CD4-positive, alpha-beta T cell treated with Interleukin-17A for 4 hours (primary cell): Measurements from ENCODE around the gene CIC.
A peak's percentile ranks its signal among the peaks of the same experiment; 100 is the strongest.

Experiments used
- DNase-seq: peaks from one replicate; pipeline ENCODE4 v3.0.0-alpha.2; 2020; ENCODE audit warnings: mixed read lengths

Gene CIC

DNA sequence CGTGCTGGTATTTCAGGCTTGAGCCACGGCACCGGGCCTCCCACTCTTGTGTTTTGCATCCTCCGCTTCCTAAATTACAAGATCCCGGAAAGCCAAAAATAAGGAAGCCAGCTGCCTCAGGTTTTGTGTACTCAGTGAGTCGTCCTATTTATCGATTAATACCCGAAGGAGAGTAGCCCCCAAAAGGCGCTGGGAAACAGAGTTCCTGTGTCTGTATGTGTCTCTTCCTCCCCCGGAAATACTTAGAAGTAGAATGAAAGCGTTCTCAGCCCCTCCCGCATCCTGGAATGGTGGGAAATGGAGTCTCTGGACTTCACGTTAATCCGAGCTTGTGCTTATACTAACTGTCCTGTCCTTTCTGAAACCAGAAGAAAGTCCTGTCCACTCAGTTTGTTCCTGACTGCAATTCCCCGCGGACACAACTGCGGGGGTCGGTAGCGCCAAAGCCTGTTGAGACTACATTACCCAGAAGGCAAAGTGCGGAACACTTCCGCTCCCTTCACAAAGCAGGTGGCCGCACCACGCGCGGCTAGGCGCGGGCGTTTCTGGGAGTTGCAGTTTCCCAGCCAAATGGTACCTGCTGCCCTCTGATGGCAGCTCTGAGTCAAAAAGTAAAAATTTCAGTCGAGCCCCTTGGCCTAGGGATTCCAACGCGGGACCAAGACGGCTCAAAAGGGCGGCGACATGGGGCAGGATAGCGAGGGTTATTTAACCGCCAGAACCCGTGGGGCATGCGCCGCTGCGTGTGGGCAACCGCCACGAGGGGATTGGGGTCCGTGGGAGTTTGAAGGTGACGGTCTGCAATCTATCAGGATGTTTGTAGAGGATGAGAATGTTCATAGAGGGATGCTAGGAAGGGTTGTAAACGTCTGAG, 24.5 kb upstream of the CIC start:
- peak; percentile 91 for DNase-seq

DNA sequence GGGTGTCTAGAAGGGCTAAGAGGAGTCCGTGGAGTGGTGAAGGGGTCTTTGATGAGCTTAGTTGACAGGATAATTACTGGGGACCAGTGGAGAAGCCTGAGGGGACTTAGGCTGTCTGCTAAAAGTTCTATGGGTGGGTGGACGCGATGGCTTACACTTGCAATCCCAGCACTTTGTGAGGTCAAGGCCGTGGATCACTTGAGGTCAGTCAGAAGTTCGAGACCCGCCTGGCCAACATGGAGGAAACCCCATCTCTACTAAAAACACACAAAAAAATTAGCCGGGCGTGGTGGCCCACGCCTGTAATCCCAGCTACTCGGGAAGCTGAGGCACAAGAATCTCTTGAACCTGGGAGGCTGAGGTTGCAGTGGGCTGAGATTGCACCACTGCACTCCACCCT, 23.8 kb upstream of the CIC start:
- DNase-seq: no peak

DNA sequence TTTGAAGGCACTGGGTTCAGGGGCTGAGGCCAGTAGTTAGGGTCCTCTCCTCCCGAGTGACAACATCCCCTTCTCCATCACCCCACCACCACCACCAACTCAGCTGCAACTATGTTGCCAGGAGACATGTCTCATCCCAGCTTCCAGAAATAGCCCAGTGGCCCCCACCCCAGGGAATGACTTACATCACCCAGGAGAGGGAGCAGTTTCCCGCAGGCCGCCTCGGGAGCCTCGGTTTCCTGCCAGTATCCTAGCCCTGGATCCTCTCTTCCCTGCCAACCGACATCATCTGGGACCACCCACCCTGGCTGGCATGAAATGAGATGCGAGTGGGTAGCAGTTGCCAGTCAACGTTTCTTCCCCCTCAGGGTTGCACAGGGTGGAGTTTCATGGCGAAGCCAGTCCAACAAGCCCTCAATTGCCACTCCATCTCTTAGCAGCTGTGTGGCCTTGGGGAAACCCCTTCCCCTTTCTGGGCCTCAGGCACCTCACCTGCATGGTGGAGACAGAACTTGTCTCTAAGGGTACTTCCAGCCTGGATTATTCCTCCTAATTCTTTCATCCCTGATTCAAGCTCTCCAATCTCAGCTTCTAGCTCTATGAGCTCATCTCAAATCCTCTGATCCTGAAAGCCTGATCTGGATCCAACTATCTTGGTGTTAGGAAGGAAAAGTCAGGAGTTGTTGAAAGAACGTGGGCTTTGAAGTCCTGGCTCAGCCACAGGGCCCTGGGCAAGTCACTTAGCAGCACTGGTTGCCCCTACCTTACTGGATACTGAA, 22.7 kb upstream of the CIC start:
- DNase-seq: no peak

DNA sequence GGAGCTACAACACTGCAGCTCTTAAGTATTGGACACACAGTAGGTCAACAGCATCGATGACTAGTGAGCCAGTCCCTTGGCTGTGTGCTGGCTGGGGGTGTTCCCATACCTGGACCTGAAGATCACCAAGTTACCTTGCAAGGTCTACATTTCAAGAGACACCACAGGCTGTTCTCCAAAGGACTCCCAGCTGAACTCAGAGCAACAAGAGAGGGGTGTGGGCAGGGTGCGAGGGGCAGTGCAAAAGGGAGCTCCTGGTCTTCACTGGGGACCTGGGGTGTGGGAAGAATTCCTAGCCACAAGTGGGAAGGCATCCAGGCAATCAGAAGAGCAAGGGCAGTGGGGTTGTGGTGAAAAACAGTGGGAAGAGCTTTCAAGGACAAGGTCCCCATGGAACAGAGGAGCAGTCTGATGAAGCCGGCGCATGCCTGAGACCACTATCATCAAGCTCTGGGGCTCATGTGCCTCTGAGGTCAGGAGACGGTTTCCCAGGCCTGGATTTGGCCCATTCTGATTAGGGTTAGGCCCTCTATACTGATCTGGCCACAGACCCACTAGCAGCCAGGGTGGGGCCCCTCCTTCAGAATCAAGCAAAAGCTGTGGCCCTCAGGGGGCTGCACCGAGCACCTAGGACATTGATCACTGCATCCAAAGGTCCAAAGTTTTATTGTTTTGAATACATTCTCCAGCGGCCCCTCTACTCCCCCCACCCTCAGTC, 22.0 kb upstream of the CIC start:
- DNase-seq: no peak

DNA sequence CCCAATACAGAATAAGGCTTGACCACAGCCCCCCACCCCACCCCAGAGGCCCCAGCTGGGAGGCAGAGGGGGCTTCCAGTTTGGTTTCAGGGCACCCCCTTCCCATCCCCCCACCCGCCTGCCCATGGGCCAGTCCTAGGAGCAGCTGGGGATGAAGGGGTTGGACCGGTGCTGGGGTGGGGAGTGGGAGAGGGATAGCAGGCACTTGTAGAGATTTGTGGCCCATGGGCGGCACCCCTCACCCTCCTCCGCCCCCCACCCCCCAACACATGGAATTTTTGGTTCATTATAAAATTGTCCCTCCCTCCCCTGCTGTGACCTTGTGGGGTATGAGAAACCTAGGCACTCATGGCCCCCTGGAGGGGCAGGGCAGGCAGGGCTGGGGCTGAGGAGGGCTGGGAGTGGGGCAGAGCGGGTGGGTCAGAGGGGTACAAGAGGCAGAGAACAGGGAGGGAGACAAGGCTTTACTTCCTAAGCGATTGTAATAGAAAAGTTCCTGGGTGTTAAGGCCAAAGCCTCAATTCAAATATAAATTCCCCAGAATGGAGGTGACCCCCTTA, 21.3 kb upstream of the CIC start:
- DNase-seq: no peak

DNA sequence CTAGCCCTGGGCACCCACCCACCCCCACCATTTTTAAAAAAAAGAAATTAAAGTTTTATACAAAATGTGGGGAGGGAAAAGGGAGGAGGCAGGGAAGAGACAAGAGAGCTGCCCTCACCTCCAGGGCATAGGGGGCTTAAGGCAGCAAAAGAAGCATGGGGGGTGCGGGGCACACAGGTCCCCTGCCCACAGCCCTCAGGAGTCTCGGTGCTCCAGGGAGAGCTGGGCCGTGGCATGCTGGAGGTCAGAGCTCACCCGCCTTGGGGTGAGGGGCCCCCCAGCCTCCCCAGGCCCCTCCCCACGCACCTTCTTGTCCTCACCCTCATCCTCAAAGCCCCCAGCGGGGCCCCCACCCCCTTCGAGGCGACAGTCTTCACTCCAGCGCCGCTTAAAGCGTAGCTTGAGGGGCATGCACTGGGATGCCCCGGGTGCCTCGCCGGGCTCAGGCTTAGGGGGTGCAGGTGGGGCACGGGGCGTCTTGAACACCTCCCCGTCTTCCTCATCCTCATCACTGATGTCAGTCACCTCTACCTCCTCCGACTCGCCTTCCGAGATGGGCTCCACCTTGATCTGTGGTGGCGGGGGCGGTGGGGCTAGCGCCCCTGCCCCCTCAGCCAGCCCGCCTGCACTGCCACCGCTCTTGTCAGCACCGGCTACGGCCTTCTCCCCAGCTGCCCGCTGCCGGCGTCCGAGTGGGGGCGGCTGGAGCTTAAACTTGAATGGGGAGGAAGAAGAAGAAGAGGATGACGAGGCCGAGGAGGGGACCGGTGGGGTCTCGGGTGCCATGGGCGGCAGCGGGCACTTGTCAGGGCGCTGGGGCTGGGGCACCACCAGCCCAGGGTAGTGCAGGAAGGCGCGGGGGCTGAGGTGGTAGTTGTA, 20.5 kb upstream of the CIC start:
- DNase-seq: no peak

DNA sequence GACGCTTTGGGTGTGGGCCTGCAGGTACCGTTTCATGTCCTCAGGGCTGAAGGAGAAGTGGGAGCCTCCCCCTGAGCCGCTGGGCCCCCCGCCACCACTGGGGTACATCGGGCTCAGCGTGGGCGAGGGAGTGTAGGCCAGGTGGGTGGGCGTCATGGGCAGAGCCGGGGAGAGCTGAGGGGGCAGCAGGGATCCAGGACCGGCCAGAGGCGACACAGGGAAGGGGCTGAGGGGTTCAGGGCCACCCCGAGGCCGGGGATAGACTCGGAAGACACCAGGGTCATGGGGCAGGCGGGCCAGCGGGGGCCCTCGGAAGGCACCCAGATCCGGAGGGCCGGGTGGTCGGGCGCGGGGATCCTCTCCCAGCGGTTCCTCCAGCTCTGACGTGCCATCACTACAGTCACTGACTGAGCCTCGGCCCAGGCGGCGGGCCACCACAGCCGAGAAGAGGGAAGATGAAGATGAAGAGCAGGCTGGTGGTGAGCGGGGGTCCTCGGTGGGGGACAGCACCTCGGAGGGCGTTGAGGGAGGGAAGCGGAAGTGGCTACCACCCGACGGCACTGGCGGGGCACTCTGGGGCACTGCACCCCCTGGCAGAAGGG, 19.8 kb upstream of the CIC start:
- DNase-seq: no peak

DNA sequence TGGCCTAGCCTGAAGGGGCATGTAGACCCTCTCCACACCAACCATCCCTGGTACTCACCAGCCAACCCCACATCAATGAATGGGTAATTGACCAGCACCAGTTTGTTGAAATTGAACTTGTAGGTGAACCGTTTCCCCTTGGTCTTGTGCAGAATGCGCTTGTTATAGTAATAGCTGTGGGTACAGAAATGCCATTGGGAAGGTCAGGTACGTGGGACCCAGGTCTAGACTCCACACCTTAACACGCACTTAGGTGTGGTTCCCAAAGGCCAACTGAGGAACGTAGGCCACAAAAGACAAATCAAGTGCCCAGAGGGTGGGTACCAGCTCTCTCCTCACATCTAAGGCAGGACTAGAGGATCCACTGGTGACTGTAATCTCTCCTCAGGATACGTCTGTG, 19.3 kb upstream of the CIC start:
- DNase-seq: no peak

DNA sequence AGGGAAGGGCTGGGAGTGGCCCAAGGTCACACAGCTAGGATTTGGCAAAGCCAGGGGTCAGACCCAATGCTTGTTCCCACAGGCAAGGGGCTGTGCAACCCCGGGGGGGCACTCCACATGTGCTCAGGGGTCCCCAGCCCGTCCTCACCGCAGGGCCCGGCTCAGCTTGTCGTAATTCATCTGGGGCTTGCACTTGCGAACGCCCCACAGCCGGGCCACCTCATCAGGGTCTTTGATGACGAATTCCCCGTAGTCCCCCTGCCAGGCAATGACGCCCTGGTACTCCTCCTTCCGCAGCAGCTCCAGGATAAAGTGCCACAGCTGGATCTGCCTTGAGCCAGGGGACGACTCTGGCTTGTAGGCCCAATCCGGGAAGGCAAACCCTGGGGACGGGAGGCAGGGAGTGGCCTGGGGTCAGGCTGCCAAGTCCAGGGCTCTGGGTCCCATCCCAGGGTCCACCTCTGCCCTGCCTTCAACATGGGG, 18.8 kb upstream of the CIC start:
- no peak for DNase-seq

DNA sequence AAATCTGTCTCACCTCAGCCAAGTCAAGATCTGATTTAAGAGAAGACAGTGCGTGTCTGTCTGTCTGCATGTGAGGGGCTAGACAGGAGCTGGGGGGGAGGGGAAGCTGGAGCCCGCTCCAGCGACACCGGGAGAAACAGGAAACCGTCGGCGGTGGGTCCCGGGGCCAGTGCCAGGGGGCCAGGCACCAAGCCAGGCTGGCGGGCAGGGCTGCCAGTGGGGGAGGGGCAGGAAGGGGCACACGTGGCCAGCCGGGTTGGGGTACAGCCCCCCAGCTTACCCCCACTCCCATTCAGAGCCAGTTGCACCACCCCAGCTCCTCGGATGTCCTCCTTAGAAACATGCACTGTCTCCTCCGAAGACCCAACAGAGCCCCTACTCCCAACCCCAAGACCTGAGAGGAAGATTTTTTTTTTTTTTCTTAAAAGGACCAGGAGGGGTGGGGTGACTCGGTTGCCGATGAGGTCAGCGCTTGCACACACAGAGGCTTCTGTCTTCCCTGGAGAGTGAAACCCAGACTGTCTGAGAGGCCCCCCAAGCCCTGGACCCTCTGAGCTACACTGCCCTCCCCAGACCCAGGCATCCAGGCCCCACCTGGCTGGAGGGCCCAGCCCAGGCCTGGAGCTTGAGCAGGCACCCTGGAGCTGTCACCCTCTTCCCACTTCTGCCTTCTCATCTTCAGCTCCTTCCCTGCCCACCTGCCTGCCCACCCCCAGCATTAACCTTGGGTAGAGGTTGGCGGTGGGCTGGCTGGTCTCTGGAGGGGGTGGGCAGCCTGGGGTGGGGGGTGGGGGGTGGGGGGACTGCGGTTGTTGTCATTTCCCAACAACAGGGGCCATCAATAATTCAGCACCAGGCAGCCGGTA, 18.2 kb upstream of the CIC start:
- peak; percentile 49 for DNase-seq

DNA sequence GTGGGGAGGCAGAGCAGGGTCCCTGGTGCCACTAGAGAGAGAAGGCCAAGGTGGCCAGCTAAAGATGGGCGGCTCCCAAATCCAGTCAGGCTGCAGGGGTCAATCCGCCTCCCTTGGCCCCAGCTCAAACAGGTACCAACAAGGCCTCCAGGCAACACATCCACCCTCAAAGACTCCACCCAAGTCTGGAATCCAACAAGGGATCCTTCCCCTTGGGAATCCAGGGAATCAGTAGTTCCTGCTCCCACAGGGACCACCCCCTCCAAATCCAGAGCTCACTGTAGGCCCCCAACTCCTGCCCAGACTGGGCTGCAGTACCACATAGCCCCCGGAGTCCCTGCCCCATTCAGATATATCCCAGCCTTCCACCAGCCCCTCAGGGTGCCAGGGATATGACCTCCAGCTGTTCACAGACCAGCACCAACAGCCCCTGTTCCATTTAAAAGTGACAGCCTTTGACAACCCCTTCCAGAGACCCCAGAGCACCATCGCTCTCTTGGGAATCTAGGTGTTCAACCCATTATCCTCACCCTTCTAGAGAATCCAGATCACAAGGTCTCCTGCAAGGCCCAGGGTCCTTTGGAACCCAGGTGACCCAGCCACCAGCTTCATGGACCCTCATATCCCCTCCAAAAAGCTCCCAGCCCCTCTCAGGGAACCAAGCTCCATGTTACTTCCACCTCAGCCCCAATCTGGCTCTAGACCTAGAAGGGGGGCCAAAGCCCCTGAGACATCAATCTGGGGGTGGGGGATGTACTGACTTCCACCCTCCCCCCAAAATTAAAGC, 17.3 kb upstream of the CIC start:
- no peak for DNase-seq

DNA sequence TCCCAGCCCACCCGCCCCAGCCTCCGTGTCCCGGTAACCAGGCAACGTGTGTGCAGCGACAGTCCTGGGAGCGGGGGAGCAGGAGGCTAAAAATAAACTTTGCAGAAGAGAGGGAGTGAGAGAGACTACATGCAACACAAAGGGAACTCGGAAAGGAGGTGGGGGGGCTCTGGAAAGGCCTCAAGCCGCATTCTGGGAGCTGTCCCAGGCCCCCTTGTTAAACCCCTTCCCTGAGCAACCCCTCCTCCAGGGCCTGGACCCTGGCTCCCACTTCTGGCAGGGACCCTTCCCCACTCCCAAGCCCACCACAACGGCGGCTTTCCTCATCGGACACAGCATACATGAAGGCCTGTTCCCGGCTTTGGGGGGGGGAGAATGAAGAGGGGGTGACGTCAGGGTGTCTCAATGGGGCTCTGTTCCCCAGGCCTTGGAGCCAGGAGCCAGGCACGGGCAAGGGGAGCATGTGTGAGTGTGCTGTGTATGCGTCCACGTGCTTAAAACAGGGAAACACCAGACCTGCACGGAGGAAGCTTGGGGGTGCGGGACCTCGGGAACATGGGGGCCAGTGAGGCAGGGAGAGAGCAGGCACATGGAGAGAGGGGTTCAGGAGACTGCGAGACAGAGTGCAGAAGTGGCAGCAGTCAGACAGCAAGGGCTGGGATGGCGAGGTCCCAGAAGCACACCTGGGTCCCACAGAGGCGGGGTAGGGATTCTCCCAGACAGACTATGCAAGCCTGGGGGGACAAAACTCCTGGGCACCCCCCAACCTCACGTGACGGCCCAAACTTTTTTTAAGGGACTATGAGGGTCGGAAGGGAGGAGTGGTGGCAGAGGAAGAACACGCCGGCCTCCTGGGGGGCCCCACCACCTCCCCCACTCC, 16.4 kb upstream of the CIC start:
- DNase-seq: no peak

DNA sequence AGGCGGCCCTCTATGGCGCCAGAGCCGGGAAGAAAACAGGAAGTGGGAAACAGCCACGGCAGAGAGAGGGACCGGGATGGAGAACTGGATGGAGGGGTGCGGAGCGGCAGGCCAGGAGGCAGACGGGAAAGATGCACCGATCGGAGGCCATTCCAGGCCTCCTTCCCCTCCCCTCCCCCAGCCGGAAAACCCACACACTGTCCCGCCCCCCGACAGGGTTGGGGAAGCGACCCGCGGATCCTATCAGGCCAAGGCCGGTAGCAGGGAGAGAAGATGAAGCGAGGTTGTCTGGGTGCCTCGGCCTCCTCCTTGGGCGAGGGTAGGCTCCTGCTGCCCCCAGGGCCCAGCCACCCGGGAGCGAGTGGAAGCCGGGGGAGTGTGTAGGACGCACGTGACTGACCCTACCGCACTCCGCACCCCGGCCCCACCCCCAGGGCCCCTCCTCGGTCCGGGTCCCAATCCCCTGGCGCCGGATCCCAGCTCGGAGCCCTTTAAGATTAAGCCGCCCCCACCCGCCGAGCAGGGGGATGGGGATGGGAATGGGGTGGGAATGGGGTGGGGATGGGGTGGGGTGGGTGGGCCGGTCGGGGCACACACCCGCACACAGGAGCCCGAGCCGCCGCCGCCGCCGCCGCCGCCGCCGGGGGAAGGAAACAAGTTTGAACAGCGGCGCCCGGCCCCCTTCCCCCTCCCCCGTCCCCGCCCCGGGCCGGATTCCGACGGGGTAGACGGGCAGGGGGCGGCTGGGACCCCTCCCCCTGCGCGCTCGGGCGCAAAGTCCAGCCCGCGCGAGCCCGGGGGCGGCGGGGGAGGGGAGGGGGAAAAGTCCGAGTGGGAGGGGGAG, 15.6 kb upstream of the CIC start:
- DNase-seq: peak; percentile 73

DNA sequence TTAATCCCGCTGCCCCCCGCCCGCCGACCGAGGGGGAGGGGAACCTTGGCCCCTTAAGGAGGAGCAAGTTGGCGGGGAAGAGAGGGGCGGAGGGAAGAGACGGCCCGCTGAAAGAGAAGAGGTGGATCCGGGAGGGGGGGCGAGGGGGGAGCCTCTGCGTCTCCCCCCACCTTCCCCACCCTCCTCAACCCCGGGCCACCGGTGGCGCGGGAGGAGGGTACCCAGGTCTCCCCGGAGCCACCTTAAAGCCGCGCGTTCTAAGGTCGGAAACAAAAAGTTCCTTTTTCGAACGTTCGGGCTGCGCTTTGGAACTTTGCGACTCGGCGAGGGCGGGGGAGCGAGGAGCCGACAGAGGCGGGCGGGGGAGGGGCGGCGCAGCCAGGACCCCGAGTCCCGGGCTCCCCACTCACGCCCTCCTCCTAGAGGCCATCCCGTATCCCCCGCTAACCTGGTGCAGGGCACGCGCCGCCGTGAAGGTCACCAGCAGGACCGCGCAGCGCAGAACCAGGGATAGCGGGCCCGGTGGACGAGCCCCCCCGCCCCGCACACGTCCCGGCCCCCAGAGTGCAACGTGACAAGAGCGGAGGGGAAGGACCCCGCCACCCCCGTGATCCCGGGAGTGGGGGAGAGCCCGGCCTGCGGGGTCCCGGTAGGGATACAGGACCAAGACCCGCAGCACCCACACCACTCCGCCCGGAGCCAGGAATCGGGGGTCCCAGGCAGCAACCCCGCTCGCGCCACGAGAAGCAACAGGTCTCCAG, 14.8 kb upstream of the CIC start:
- peak; percentile 85 for DNase-seq

DNA sequence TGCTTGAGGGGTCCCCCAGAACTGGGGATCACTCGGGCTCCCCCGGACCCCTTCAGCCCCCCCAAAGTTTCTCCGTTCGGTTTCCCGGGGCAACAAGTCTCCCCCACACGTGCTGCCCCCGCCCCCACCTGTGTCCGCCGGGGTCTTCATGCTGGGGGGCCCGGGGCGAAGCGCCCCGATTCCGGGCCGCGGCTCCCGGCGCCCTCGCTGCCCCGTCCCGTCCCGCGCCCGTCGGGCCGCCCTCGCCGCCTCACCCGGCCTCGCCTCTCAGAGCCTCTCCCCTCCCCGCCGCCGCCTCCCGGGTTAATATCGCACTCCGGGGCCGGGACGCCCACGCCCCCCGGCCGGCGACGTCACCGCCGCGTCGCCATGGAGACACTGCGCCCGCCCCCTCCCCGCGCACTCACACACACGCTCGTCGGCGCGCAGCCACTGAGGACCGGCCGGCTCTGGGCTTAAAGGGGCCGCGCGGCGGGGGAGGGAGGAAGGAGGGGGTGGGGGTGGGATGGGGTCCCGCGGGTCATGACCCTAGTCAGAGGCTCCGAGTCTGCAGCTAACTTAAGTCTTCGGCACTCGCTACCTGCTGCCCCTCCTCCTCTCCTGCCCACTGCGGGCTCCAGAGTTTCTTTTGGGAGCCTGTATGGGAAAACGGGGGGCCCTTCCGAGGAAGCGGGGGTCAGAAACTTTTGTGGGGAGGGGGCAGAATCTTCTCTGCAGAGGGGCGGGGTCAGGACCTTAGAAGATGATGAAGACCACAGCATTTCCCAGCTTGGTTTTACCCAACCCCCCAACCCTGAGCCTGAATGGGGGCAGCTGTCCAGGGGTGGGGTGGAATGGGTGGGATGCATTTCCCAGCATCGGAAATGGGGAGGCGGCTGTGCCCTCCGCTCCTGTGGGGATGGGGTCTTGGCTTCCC, 13.9 kb upstream of the CIC start, which contains the start of gene ERF:
Gene ERF, minus strand, starts transcription at position 279 of the 916 bp plus-strand sequence. Its CDS starts 129 bp downstream, at position 150.
- DNase-seq: peak; percentile 94
